SK-N-SH (cell line): ENCODE results near the gene KSR2. TPM values are rescaled to one million over a fixed set of nuclear protein-coding genes. Genes with fewer than 3 reads are reported as not detected.

ENCODE experiments used
- CTCF ChIA-PET: fragments of 300-600, 350-600 bp; formaldehyde crosslinking; extraction: SDS; loops from one replicate; lab custom pipeline; 2021; lab: Yijun Ruan, JAX
- POLR2A ChIA-PET: fragments of 350-600 bp; sonication (Branson Sonifier 250); formaldehyde crosslinking; extraction: SDS; loops from one replicate; lab custom pipeline; 2020; ENCODE audit warnings: antibody characterized with exemption, inconsistent platforms; lab: Yijun Ruan, JAX
- DNase-seq: peaks from one replicate; pipeline ENCODE4 v3.0.0; 2012
- H2AFZ ChIP-seq: fragments of 200-600 bp; sonication (generic); 2 replicates; pipeline ENCODE4 v1.8.1; 2016; ENCODE audit warnings: antibody characterized with exemption, mild to moderate bottlenecking, low read depth
- H3F3A ChIP-seq: fragments of 200-600 bp; sonication (generic); replicated peaks from 2 replicates; pipeline ENCODE3; 2016; ENCODE audit warnings: antibody characterized with exemption, mild to moderate bottlenecking; ENCODE audit not compliant: insufficient read depth
- H3K27ac ChIP-seq, 2 experiments: fragments of 200-500 bp in 1 of 2; fragments of 200-600 bp in 1 of 2; sonication (Bioruptor generic) in 1 of 2; sonication (generic), shearing (Covaris generic) in 1 of 2; 2 replicates each; pipeline versions ENCODE4 v1.5.1 to v1.6.1; 2014 to 2016; ENCODE audit warnings: low read depth in 2 of 2, inconsistent platforms in 1 of 2, low read length in 1 of 2, mild to moderate bottlenecking in 1 of 2, mixed read lengths in 1 of 2
- H3K27me3 ChIP-seq: fragments of 200-600 bp; sonication (generic), shearing (Covaris generic); 2 replicates; pipeline ENCODE4 v1.6.1; 2016; ENCODE audit warnings: mixed run types; ENCODE audit not compliant: insufficient read depth
- H3K36me3 ChIP-seq, 2 experiments: fragments of 200-500 bp in 1 of 2; fragments of 200-600 bp in 1 of 2; sonication (Bioruptor generic) in 1 of 2; sonication (generic) in 1 of 2; replicated peaks in 1 of 2; 2 replicates each; pipeline versions ENCODE3 to v1.5.1; 2014 to 2016; ENCODE audit warnings: low read length in 1 of 2, mild to moderate bottlenecking in 1 of 2; ENCODE audit not compliant: insufficient read depth in 2 of 2, control insufficient read depth in 1 of 2
- H3K4me1 ChIP-seq, 2 experiments: fragments of 200-500 bp in 1 of 2; fragments of 200-600 bp in 1 of 2; sonication (Bioruptor generic) in 1 of 2; sonication (generic), shearing (Covaris generic) in 1 of 2; 2 replicates each; pipeline versions ENCODE4 v1.5.1 to v1.6.1; 2014 to 2016; ENCODE audit warnings: low read depth in 1 of 2, low read length in 1 of 2, mixed run types in 1 of 2; ENCODE audit not compliant: insufficient read depth in 2 of 2, control insufficient read depth in 1 of 2
- H3K4me2 ChIP-seq: fragments of 200-600 bp; sonication (generic), shearing (Covaris generic); 2 replicates; pipeline ENCODE4 v1.6.1; 2017; ENCODE audit warnings: mixed run types
- H3K4me3 ChIP-seq, 2 experiments: fragments of 200-500 bp in 1 of 2; fragments of 200-600 bp in 1 of 2; sonication (Bioruptor generic) in 1 of 2; sonication (generic), shearing (Covaris generic) in 1 of 2; 2 replicates each; pipeline versions ENCODE4 v1.5.1 to v1.8.1; 2014 to 2016; ENCODE audit warnings: low read depth in 2 of 2, inconsistent platforms in 1 of 2, low read length in 1 of 2, mild to moderate bottlenecking in 1 of 2, mixed read lengths in 1 of 2, moderate library complexity in 1 of 2
- H3K79me2 ChIP-seq: fragments of 200-600 bp; sonication (generic); 2 replicates; pipeline ENCODE4 v1.8.1; 2017; ENCODE audit warnings: mild to moderate bottlenecking; ENCODE audit not compliant: insufficient read depth
- H3K9ac ChIP-seq: fragments of 200-600 bp; sonication (generic); 2 replicates; pipeline ENCODE4 v1.6.1; 2017; ENCODE audit warnings: mixed run types
- H3K9me2 ChIP-seq: fragments of 200-600 bp; sonication (generic); 2 replicates; pipeline ENCODE4 v1.6.1; 2017; ENCODE audit warnings: mixed run types
- H3K9me3 ChIP-seq: fragments of 200-600 bp; sonication (generic); 2 replicates; pipeline ENCODE4 v1.6.1; 2017; ENCODE audit warnings: mixed run types, mild to moderate bottlenecking, moderate library complexity
- H4K20me1 ChIP-seq: fragments of 200-600 bp; sonication (generic); 2 replicates; pipeline ENCODE4 v1.6.1; 2017; ENCODE audit warnings: mild to moderate bottlenecking, mixed run types; ENCODE audit not compliant: insufficient read depth
- CTCF ChIP-seq: fragments of 200-600 bp; sonication (generic); IDR thresholded peaks from 2 replicates; pipeline ENCODE4 v1.6.1; 2017; ENCODE audit warnings: antibody characterized with exemption, mild to moderate bottlenecking, moderate library complexity
- FOXJ3 ChIP-seq: sonication (generic); formaldehyde crosslinking; IDR thresholded peaks from 2 replicates; pipeline ENCODE4 v1.5.1; 2020; ENCODE audit warnings: mild to moderate bottlenecking, missing genetic modification reagents
- FOXM1 ChIP-seq: IDR thresholded peaks from 2 replicates; pipeline ENCODE4 v1.4.0; 2012; ENCODE audit warnings: low read depth, mild to moderate bottlenecking
- MAX ChIP-seq: IDR thresholded peaks from 2 replicates; pipeline ENCODE4 v1.4.0; 2012; ENCODE audit warnings: low read depth
- MXI1 ChIP-seq: IDR thresholded peaks from 2 replicates; pipeline ENCODE4 v1.6.1; 2012; ENCODE audit warnings: mild to moderate bottlenecking, low read depth, low read length, improper control_type of control experiment
- NRF1 ChIP-seq: IDR thresholded peaks from 2 replicates; pipeline ENCODE4 v1.6.1; 2012; ENCODE audit warnings: low read depth, mild to moderate bottlenecking, low read length
- PBX3 ChIP-seq: IDR thresholded peaks from 2 replicates; pipeline ENCODE4; 2012
- POLR2AphosphoS5 ChIP-seq: IDR thresholded peaks from 2 replicates; pipeline ENCODE4 v1.6.1; 2012; ENCODE audit warnings: low read depth, low read length
- RAD21 ChIP-seq: IDR thresholded peaks from 2 replicates; pipeline ENCODE4 v1.6.1; 2012; ENCODE audit warnings: mild to moderate bottlenecking, low read length
- RFX5 ChIP-seq: IDR thresholded peaks from 2 replicates; pipeline ENCODE4 v1.6.1; 2012; ENCODE audit warnings: mild to moderate bottlenecking, improper control_type of control experiment, low read length
- SMC3 ChIP-seq: IDR thresholded peaks from 2 replicates; pipeline ENCODE4 v1.6.1; 2012; ENCODE audit warnings: low read depth, low read length, improper control_type of control experiment
- TEAD4 ChIP-seq: IDR thresholded peaks from 2 replicates; pipeline ENCODE4 v1.4.0; 2012; ENCODE audit warnings: mild to moderate bottlenecking, borderline replicate concordance; ENCODE audit not compliant: insufficient read depth
- USF2 ChIP-seq: fragments of 150-350 bp; IDR thresholded peaks from 2 replicates; pipeline ENCODE4 v1.6.1; 2017; ENCODE audit warnings: antibody characterized with exemption, low read length, low read depth, borderline replicate concordance
- ZBTB33 ChIP-seq: IDR thresholded peaks from 2 replicates; pipeline ENCODE4 v1.4.0; 2012; ENCODE audit warnings: low read depth, borderline replicate concordance
- WGBS: methylation state at CpG from one replicate; pipeline ENCODE4 v1.1.6; 2017; ENCODE audit warnings: low lambda C conversion rate; 5-methylcytosine and 5-hydroxymethylcytosine counted together
- polyA plus RNA-seq, 3 experiments: library from polyadenylated mRNA; depleted of rRNA; stranded (reverse); fragments of >200 nt; gene quantifications; 2 replicates each; pipeline ENCODE4 v1.2.3, GENCODE V29; 2012

KSR2 gene
- polyA plus RNA-seq, 1 of the 3 experiments (the other 2 are of a cell fraction) = 0.12 TPM

GRCh38 chr12:117807355-117807754 lies 161.4 kb downstream of the KSR2 start:
- Histone ChIP-seq H3F3A (no peaks in the 10 kb centered on the region), H4K20me1 (no peaks in the 10 kb centered on the region), H3K9ac (no peak overlapping the region), H3K27me3 (no peaks in the 10 kb centered on the region), H3K4me2 (no peak overlapping the region), H3K79me2 (no peaks in the 10 kb centered on the region), H2AFZ (no peak overlapping the region), H3K4me3 (no peak overlapping the region), H3K9me2 (no peaks in the 10 kb centered on the region), H3K4me1 (no peaks in the 10 kb centered on the region; a peak in 1 of 4 replicates), H3K27ac (no peak overlapping the region), H3K9me3 (no peaks in the 10 kb centered on the region), H3K36me3 (no peaks in the 10 kb centered on the region)
- CTCF ChIA-PET = interaction anchor here (0.9 kb wide), 1 partner anchor 12 kb away, joined by 3 read pairs; no protein-coding TSS in a partner anchor
- 86% methylated on average over 2 of the region's 2 CpGs for WGBS
- DNase-seq = no peak
- POLR2A ChIA-PET = no interaction called here
- TF ChIP-seq TEAD4 (no peak), ZBTB33 (no peak)

GRCh38 chr12:117805865-117806264 lies 162.9 kb downstream of the KSR2 start:
- Histone ChIP-seq H3F3A (no peaks in the 10 kb centered on the region), H3K27ac (no peak overlapping the region), H3K36me3 (no peaks in the 10 kb centered on the region), H3K9me2 (no peaks in the 10 kb centered on the region), H3K4me1 (no peaks in the 10 kb centered on the region; a peak in 1 of 4 replicates), H3K27me3 (no peaks in the 10 kb centered on the region), H3K79me2 (no peaks in the 10 kb centered on the region), H3K9me3 (no peaks in the 10 kb centered on the region), H4K20me1 (no peaks in the 10 kb centered on the region), H3K9ac (no peak overlapping the region), H3K4me2 (no peak overlapping the region), H2AFZ (no peak overlapping the region), H3K4me3 (no peak overlapping the region)
- TF ChIP-seq FOXM1 = no peak
- TF ChIP-seq USF2 = no peak
- TF ChIP-seq SMC3 = no peak
- no peak for TF ChIP-seq CTCF
- TF ChIP-seq MXI1 = no peak
- TF ChIP-seq PBX3 = no peak
- TF ChIP-seq NRF1 = no peak
- TF ChIP-seq MAX = no peak
- no peak for TF ChIP-seq RFX5
- no peak for TF ChIP-seq FOXJ3 (CRISPR knock-in tag)
- no peak for TF ChIP-seq RAD21
- TF ChIP-seq POLR2AphosphoS5 = no peak
- WGBS = 73% methylated on average over 7 of the region's 7 CpGs
- ChIA-PET CTCF (no interaction called here), POLR2A (no interaction called here)
- no peak for DNase-seq
